GM12892 (cell line): ENCODE measurements around the gene FYB1.
"Not testable (repeated sequence)": the region's sequence is repeated elsewhere in the genome, so short reads cannot be mapped to it uniquely, and the experiment has no call there.

Experiments used
- DNase-seq: peaks from one replicate; pipeline ENCODE4 v3.0.0; 2011; ENCODE audit not compliant: insufficient read length
- FAIRE-seq: peaks from 2 replicates; lab custom pipeline; 2011; peaks lifted over from hg19 to GRCh38; lab: Jason Lieb, UNC
- POLR2A ChIP-seq: IDR thresholded peaks from 2 replicates; pipeline ENCODE4 v1.6.1; 2011; ENCODE audit warnings: low read depth, low read length, control low read depth
- POLR2AphosphoS5 ChIP-seq: IDR thresholded peaks from 2 replicates; pipeline ENCODE4 v1.6.1; 2011; ENCODE audit warnings: low read depth, low read length, control low read depth
- TAF1 ChIP-seq: IDR thresholded peaks from 2 replicates; pipeline ENCODE4 v1.6.1; 2011; ENCODE audit warnings: low read depth, mild to moderate bottlenecking, control low read depth, low read length, borderline replicate concordance

Gene FYB1

GRCh38 chr5:39224196-39224761, 4.9 kb upstream of the FYB1 start:
- TF ChIP-seq TAF1 (no peak), POLR2A (no peak), POLR2AphosphoS5 (no peak)
- no peak for FAIRE-seq
- no peak for DNase-seq

GRCh38 chr5:39223565-39224156, 4.3 kb upstream of the FYB1 start:
- TF ChIP-seq POLR2AphosphoS5: no peak
- no peak for TF ChIP-seq POLR2A
- no peak for TF ChIP-seq TAF1
- FAIRE-seq: no peak
- DNase-seq: no peak

GRCh38 chr5:39221671-39222070, 2.3 kb upstream of the FYB1 start:
- FAIRE-seq, DNase-seq: not testable (repeated sequence)

- no peak for DNase-seq
- TF ChIP-seq POLR2AphosphoS5 (no peak), POLR2A (no peak), TAF1 (no peak)
- FAIRE-seq: no peak
These were observed 1.1 kb upstream of the FYB1 start for GRCh38 chr5:39220280-39221030.

GRCh38 chr5:39218482-39219402, 621 bp downstream of the FYB1 start:
- no peak for FAIRE-seq
- TF ChIP-seq TAF1 (no peak), POLR2A (no peak), POLR2AphosphoS5 (no peak)
- no peak for DNase-seq

- peak; percentile 90 for FAIRE-seq
- DNase-seq: peak; percentile 26
- no peak for TF ChIP-seq TAF1
- no peak for TF ChIP-seq POLR2A
- no peak for TF ChIP-seq POLR2AphosphoS5
These were observed 1.7 kb downstream of the FYB1 start for GRCh38 chr5:39217365-39218281.

- TF ChIP-seq POLR2A (no peak), TAF1 (no peak), POLR2AphosphoS5 (no peak)
- DNase-seq (no peak), FAIRE-seq (no peak)
These were observed 2.7 kb downstream of the FYB1 start for GRCh38 chr5:39216631-39217030.

GRCh38 chr5:39215857-39216256, 3.5 kb downstream of the FYB1 start:
- FAIRE-seq (no peak), DNase-seq (no peak)
- TF ChIP-seq POLR2A (no peak), POLR2AphosphoS5 (no peak), TAF1 (no peak)

- DNase-seq: no peak
- no peak for TF ChIP-seq POLR2AphosphoS5
- no peak for TF ChIP-seq POLR2A
- no peak for TF ChIP-seq TAF1
- FAIRE-seq: no peak
These were observed 4.3 kb downstream of the FYB1 start for GRCh38 chr5:39214912-39215709.

- DNase-seq (no peak), FAIRE-seq (no peak)
- TF ChIP-seq TAF1 (no peak), POLR2A (no peak), POLR2AphosphoS5 (no peak)
These were observed 5.7 kb downstream of the FYB1 start for GRCh38 chr5:39213447-39214207.
